Inflammatory macrophage treated with lipopolysaccharide for 1 hour (primary cell): ENCODE measurements around the gene MYO3B.
"Not testable (repeated sequence)": the region's sequence is repeated elsewhere in the genome, so short reads cannot be mapped to it uniquely, and the experiment has no call there.

Experiments used
- DNase-seq, 2 donors: peaks; one replicate each; pipeline ENCODE4 v3.0.0-alpha.2; 2020 to 2022

Gene MYO3B

GRCh38 chr2:170265321-170265720 is 87.4 kb downstream of the MYO3B start:
- no peak for DNase-seq

DNA sequence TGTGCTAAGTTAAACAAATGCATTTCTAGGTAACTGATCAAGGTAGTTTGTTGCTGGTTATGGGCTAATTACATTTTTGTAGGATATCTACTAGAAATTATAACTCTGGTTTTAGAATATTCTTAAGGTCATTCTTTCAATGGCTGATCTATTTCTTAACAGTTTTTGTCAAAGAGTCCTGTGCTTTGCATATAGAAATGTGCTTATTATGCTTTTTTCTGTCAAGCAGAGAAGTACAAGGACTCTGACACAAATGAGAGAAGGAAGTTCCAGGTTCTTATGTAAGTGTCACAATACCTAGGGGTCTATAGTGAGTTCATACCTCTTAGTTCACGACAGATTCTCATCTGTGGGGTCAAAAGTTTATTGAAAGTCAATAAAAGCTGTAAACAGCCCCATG is 88.4 kb downstream of the MYO3B start:
- no peak for DNase-seq

- no peak for DNase-seq
These were observed 89.1 kb downstream of the MYO3B start for GRCh38 chr2:170267071-170267470.

DNA sequence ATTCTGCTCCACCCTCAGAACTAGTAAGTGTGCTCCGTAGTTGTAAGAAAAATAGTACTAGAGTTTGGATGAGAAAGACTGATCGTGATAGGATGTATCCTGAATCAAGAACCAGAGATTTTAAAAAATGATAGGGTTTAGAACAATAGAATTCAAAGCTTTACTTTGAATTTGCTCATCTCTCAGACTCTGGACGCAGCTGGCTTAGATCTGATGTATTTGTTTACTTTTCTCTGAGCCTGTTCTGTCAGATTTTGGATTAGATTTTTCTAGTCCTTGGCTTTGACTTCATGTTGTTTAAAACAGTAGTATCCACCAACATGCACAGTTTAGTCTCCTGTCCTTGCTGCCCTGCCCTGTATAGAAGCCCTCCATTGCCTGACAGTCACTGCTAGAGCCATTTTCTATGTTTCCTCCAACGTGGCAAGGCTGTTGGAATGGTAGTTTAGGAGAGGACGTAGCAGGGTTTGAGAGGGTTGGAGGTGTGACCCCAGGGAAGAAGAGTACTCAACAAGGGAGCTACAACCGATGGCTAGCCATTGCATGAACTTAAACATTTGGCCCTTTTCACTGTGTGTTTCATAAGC is 92.4 kb downstream of the MYO3B start:
- DNase-seq: no peak

DNA sequence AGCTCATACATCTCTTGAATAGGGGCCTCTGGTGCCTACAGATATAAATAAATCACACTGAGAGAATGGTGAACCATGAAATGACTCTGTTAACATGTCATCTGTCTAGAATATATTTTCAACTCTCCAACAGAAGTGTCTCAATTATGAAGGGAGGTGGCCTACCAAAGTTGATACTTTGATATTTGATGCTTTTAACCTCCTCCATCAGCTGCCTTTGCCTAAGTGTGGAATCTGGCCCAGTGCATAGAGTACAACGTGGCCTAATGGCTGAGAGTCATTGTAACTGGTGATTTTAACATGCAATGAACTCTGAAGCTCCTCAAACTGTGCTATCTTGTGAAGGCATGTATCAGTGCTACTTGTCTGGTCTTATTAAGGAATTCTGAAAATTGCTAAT is 93.4 kb downstream of the MYO3B start:
- no peak for DNase-seq

- no peak for DNase-seq
These were observed 98.1 kb downstream of the MYO3B start for GRCh38 chr2:170276056-170276455.

GRCh38 chr2:170276925-170277629 is 99.1 kb downstream of the MYO3B start:
- no peak for DNase-seq

DNA sequence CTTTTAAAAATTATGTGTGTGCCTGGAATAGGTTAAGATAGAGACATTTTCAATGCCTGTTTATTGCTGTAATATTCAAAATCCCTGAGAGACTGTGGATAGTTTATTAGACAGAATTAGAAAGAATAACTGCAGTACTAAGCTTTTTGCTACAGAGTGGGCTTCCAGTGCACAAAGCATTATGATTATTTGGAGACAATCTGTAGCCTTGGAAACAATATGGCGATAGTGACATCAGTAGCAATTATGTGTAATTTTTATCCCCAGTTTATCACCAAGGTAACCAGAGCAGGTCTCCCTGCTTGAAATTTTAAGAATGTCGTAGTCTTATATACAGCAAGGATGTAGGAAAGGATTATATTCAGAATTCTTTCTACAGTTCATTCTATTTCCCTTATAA is 100.0 kb downstream of the MYO3B start:
- no peak for DNase-seq

DNA sequence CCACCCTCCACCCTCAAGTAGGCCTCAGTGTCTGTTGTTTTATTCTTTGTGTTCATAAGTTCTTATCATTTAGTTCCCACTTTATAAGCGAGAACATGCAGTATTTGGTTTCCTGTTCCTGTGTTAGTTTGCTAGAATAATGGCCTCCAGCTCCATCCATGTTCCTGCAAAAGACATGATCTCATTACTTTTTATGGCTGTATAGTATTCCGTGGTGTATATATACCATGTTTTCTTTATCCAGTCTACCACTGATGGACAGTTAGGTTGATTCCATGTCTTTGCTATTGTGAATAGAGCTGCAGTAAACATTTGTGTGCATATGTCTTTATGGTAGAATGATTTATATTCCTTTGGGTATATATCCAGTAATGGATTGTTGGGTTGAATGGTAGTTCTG is 101.7 kb downstream of the MYO3B start:
- DNase-seq: not testable (repeated sequence)

DNA sequence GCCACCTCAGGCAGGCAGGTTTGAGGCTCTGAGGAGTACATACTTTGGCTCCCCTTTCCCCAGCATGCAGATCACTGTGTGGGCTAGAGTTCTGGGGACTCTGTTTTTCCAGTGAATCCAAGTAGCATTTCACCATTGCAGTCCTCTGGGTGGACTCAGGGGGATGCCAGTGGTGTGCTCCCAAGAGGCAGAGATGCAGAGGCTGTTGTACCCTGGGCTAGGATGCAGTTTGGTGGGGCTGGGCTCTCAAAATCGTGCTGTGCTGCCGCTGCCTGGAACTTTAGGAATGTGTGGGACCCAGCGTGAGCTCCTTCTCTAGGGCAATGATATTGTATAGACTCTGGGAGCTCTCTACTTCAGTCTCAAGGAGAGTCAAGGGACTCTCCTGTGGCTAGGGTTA is 104.9 kb downstream of the MYO3B start:
- DNase-seq: no peak

GRCh38 chr2:170284205-170284604 is 106.3 kb downstream of the MYO3B start:
- DNase-seq: no peak

DNA sequence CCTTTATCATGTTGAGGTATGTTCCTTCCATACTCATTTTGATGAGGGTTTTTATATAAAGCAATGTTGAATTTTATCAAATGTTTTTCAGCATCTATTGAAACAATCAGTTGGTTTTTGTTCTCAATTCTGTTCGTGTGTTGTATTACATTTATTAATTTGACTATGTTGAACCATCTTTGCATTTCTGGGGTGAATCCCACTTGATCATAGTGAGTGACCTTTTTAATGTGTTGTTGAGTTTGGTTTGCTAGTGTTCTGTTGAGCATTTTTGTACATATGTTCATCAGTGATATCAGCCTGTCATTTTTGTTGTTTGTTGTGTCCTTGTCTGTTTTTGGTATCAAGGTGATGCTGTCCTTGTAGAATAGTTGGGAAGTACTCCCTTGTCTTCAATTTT is 110.9 kb downstream of the MYO3B start:
- no peak for DNase-seq

DNA sequence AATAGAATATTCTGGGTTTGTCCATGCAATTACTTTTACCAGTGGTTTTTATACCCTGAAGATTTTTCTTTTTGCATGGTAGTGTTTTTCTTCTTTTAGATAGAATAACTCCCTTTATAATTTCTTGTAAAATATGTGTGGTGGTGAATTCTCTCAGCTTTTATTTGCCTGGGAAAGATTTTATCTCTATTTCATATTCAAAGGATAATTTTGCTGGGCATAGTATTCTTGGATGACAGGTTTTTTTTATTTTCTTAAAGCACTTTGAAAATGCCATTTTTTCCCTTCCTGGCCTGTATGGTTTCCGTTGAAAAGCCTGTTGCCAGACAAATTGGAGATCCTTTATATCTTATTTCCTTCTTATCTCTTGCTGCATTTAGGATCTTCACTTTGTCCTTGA is 113.5 kb downstream of the MYO3B start:
- DNase-seq: no peak

- no peak for DNase-seq
These were observed 114.5 kb downstream of the MYO3B start for GRCh38 chr2:170292415-170292814.

DNA sequence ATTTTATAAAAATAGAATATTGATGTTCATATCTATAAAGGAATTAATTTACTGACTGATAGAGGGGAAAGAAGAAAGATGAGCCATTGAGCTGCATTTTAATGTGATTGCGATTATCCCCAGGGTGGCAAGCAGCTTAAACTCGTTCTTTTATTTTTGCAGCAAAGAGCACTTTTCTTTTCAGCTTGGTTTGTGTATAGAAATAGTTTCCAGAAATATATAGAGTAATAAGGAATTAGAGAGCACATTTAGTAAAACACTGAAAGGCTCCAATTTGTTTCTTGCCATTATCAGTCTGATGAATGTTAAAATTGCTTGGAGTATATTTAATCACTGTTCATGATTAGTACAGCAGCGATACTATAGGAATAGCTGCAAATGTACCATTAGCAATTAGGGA is 119.5 kb downstream of the MYO3B start:
- DNase-seq: no peak

GRCh38 chr2:170298115-170298514 is 120.2 kb downstream of the MYO3B start:
- DNase-seq: no peak

GRCh38 chr2:170298861-170299429 is 121.0 kb downstream of the MYO3B start:
- DNase-seq: no peak

- no peak for DNase-seq
These were observed 123.0 kb downstream of the MYO3B start for GRCh38 chr2:170300993-170301392.

DNA sequence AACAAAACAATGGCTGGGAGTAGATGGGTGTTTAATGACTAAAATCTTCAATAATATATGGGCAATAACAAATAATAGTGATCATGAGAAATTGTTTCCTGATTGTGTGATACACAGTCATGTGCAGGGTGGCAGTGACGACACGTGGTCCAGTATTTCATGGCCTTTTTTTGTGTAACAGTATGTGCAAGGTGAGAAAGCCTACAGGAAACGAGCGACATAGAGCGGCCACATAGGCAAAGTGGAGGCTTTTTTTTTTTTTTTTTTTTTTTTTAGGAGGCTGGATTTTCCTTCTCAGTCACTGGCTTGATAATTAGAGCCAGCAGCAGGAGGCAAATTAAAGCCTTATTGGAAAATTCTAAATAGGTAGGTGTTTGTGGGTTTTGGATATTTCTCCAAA is 123.7 kb downstream of the MYO3B start:
- DNase-seq: no peak

DNA sequence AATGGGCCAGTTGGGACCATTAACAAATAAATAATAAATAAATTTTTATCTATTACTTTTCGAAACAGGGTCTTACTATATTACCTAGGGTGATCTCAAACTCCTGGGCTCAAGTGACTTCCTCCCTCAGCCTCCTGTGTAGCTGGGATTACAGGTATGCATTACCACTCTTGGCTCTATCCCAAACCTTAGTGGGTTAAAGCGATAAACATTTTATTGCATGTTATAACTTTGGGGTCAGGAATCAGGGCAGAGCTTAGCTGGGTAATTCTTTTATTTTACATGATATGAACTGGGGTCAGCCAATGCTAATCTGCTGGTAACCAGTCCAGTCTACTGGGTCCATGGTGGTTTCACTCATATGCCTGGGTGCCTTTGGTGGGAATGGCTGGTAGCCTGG is 127.8 kb downstream of the MYO3B start:
- no peak for DNase-seq

DNA sequence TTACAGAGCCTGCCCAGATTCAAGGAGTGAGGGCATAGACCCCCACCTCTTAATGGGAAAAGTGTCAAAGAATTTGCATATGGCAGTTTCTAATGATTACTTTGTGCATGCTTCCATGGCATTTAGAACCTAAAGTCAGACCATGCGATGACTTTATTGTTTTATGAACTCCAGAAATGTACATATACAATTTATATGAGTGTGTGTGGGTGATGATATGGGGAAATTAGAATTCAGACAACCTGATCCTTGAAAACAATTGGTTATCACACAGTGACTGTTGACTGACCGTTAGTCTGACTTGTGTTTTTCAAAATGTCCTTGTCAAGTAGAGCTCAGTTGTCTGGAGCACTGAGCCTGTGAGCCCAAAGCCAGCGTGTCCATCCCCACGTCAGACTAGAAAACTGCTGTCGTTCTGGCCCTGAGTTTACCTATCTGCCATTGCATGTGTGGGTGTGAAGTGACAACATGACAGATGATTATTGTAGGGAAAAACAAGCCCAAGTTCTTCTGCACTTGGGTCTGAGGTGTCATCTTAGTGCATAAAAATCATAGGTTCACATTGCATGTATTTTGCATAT is 128.4 kb downstream of the MYO3B start:
- no peak for DNase-seq

GRCh38 chr2:170307052-170307451 is 129.1 kb downstream of the MYO3B start:
- no peak for DNase-seq

DNA sequence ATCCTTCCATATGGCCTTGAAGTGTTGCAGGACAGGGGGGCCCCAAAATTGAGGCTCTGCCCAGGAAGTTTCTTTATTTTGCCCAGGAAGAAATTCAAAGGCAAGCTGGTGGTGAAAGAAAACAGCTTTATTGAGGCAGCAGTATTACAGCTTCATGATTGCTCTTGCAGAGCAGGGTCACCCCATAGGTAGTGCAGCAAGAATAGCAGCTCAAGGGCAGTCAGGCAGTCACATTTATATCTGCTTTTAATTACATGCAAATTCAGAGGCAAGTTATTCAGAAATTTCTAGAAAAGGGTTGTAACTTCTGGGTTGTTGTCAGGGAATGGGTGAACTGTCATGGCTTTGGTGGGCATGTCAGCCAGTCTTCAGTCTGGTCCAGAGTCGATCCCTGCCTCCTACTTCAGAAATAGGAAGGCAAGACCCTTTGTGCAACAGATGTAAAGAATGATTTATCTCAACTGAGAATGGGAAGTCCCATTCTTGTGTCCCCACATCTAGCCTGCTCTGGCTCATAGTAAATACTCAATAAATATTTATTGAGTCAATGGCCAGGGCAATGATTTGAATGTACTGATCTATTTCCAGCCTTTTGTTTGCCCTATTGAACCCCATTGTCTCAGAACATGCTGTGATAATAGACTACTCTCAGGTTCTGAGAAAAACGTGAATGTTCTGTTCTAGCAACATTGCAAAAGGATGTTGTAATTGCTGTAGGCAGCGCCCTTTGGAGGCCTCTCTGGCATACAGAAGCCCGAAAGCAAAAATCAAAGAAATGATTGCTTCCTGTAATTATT is 129.8 kb downstream of the MYO3B start:
- DNase-seq: no peak
